SK-N-SH (cell line): ENCODE results near the gene SH3RF2. TPM values are rescaled to one million over a fixed set of nuclear protein-coding genes. Genes with fewer than 3 reads are reported as not detected.

Experiments
- CTCF ChIA-PET: fragments of 300-600, 350-600 bp; formaldehyde crosslinking; extraction: SDS; loops from one replicate; lab custom pipeline; 2021; lab: Yijun Ruan, JAX
- POLR2A ChIA-PET: fragments of 350-600 bp; sonication (Branson Sonifier 250); formaldehyde crosslinking; extraction: SDS; loops from one replicate; lab custom pipeline; 2020; ENCODE audit warnings: antibody characterized with exemption, inconsistent platforms; lab: Yijun Ruan, JAX
- DNase-seq: peaks from one replicate; pipeline ENCODE4 v3.0.0; 2012
- H2AFZ ChIP-seq: fragments of 200-600 bp; sonication (generic); 2 replicates; pipeline ENCODE4 v1.8.1; 2016; ENCODE audit warnings: antibody characterized with exemption, mild to moderate bottlenecking, low read depth
- H3F3A ChIP-seq: fragments of 200-600 bp; sonication (generic); replicated peaks from 2 replicates; pipeline ENCODE3; 2016; ENCODE audit warnings: antibody characterized with exemption, mild to moderate bottlenecking; ENCODE audit not compliant: insufficient read depth
- H3K27ac ChIP-seq, 2 experiments: fragments of 200-500 bp in 1 of 2; fragments of 200-600 bp in 1 of 2; sonication (Bioruptor generic) in 1 of 2; sonication (generic), shearing (Covaris generic) in 1 of 2; 2 replicates each; pipeline versions ENCODE4 v1.5.1 to v1.6.1; 2014 to 2016; ENCODE audit warnings: low read depth in 2 of 2, inconsistent platforms in 1 of 2, low read length in 1 of 2, mild to moderate bottlenecking in 1 of 2, mixed read lengths in 1 of 2
- H3K27me3 ChIP-seq: fragments of 200-600 bp; sonication (generic), shearing (Covaris generic); 2 replicates; pipeline ENCODE4 v1.6.1; 2016; ENCODE audit warnings: mixed run types; ENCODE audit not compliant: insufficient read depth
- H3K36me3 ChIP-seq, 2 experiments: fragments of 200-500 bp in 1 of 2; fragments of 200-600 bp in 1 of 2; sonication (Bioruptor generic) in 1 of 2; sonication (generic) in 1 of 2; replicated peaks in 1 of 2; 2 replicates each; pipeline versions ENCODE3 to v1.5.1; 2014 to 2016; ENCODE audit warnings: low read length in 1 of 2, mild to moderate bottlenecking in 1 of 2; ENCODE audit not compliant: insufficient read depth in 2 of 2, control insufficient read depth in 1 of 2
- H3K4me1 ChIP-seq, 2 experiments: fragments of 200-500 bp in 1 of 2; fragments of 200-600 bp in 1 of 2; sonication (Bioruptor generic) in 1 of 2; sonication (generic), shearing (Covaris generic) in 1 of 2; 2 replicates each; pipeline versions ENCODE4 v1.5.1 to v1.6.1; 2014 to 2016; ENCODE audit warnings: low read depth in 1 of 2, low read length in 1 of 2, mixed run types in 1 of 2; ENCODE audit not compliant: insufficient read depth in 2 of 2, control insufficient read depth in 1 of 2
- H3K4me2 ChIP-seq: fragments of 200-600 bp; sonication (generic), shearing (Covaris generic); 2 replicates; pipeline ENCODE4 v1.6.1; 2017; ENCODE audit warnings: mixed run types
- H3K4me3 ChIP-seq, 2 experiments: fragments of 200-500 bp in 1 of 2; fragments of 200-600 bp in 1 of 2; sonication (Bioruptor generic) in 1 of 2; sonication (generic), shearing (Covaris generic) in 1 of 2; 2 replicates each; pipeline versions ENCODE4 v1.5.1 to v1.8.1; 2014 to 2016; ENCODE audit warnings: low read depth in 2 of 2, inconsistent platforms in 1 of 2, low read length in 1 of 2, mild to moderate bottlenecking in 1 of 2, mixed read lengths in 1 of 2, moderate library complexity in 1 of 2
- H3K79me2 ChIP-seq: fragments of 200-600 bp; sonication (generic); 2 replicates; pipeline ENCODE4 v1.8.1; 2017; ENCODE audit warnings: mild to moderate bottlenecking; ENCODE audit not compliant: insufficient read depth
- H3K9ac ChIP-seq: fragments of 200-600 bp; sonication (generic); 2 replicates; pipeline ENCODE4 v1.6.1; 2017; ENCODE audit warnings: mixed run types
- H3K9me2 ChIP-seq: fragments of 200-600 bp; sonication (generic); 2 replicates; pipeline ENCODE4 v1.6.1; 2017; ENCODE audit warnings: mixed run types
- H3K9me3 ChIP-seq: fragments of 200-600 bp; sonication (generic); 2 replicates; pipeline ENCODE4 v1.6.1; 2017; ENCODE audit warnings: mixed run types, mild to moderate bottlenecking, moderate library complexity
- H4K20me1 ChIP-seq: fragments of 200-600 bp; sonication (generic); 2 replicates; pipeline ENCODE4 v1.6.1; 2017; ENCODE audit warnings: mild to moderate bottlenecking, mixed run types; ENCODE audit not compliant: insufficient read depth
- ELF1 ChIP-seq: IDR thresholded peaks from 2 replicates; pipeline ENCODE4 v1.4.0; 2012
- FOSL2 ChIP-seq: IDR thresholded peaks from 2 replicates; pipeline ENCODE4 v1.4.0; 2012; ENCODE audit warnings: low read depth, mild to moderate bottlenecking, moderate library complexity, borderline replicate concordance
- FOXJ3 ChIP-seq: sonication (generic); formaldehyde crosslinking; IDR thresholded peaks from 2 replicates; pipeline ENCODE4 v1.5.1; 2020; ENCODE audit warnings: mild to moderate bottlenecking, missing genetic modification reagents
- FOXM1 ChIP-seq: IDR thresholded peaks from 2 replicates; pipeline ENCODE4 v1.4.0; 2012; ENCODE audit warnings: low read depth, mild to moderate bottlenecking
- GABPA ChIP-seq: IDR thresholded peaks from 2 replicates; pipeline ENCODE4 v1.4.0; 2012; ENCODE audit warnings: low read depth, mild to moderate bottlenecking
- MEF2A ChIP-seq: IDR thresholded peaks from 2 replicates; pipeline ENCODE4 v1.4.0; 2012; ENCODE audit warnings: low read depth, borderline replicate concordance
- NRF1 ChIP-seq: IDR thresholded peaks from 2 replicates; pipeline ENCODE4 v1.6.1; 2012; ENCODE audit warnings: low read depth, mild to moderate bottlenecking, low read length
- RXRA ChIP-seq: IDR thresholded peaks from 2 replicates; pipeline ENCODE4 v1.4.0; 2012; ENCODE audit warnings: low read depth, mild to moderate bottlenecking, borderline replicate concordance
- WGBS: methylation state at CpG from one replicate; pipeline ENCODE4 v1.1.6; 2017; ENCODE audit warnings: low lambda C conversion rate; 5-methylcytosine and 5-hydroxymethylcytosine counted together
- polyA plus RNA-seq, 3 experiments: library from polyadenylated mRNA; depleted of rRNA; stranded (reverse); fragments of >200 nt; gene quantifications; 2 replicates each; pipeline ENCODE4 v1.2.3, GENCODE V29; 2012
- TF ChIP-seq, protein P1 (sequence below): IDR thresholded peaks from 2 replicates; pipeline ENCODE4 v1.6.1; 2012; ENCODE audit warnings: mild to moderate bottlenecking, low read depth, low read length, moderate library complexity
- TF ChIP-seq, protein P2 (sequence below): fragments of 150-350 bp; IDR thresholded peaks from 2 replicates; pipeline ENCODE4 v1.6.1; 2017; ENCODE audit warnings: antibody characterized with exemption, low read length, low read depth, borderline replicate concordance
- TF ChIP-seq, protein P3 (sequence below): IDR thresholded peaks from 2 replicates; pipeline ENCODE4 v1.4.0; 2012; ENCODE audit warnings: low read depth, borderline replicate concordance
- TF ChIP-seq, protein P4 (sequence below): IDR thresholded peaks from 2 replicates; pipeline ENCODE4 v1.4.0; 2012; ENCODE audit warnings: low read depth

SH3RF2 gene
- polyA plus RNA-seq, 1 of the 3 experiments (the other 2 are of a cell fraction): 0.87 TPM

DNA sequence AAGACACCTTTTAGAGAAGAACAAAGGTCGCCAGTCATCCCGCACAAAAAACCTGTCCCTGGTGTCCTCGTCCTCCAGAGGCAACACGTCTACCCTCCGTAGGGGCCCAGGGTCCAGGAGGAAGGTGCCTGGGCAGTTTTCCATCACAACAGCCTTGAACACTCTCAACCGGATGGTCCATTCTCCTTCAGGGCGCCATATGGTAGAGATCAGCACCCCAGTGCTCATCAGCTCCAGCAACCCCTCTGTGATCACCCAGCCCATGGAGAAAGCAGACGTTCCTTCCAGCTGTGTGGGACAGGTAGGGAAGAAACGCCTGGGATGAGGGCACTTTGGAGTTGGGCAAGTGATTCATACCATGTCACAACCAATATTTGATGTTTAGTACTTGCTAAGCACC is 77.4 kb downstream of the SH3RF2 start:
- CTCF ChIA-PET: no interaction called here
- no peaks in the 10 kb centered on the region for H3K9me3 ChIP-seq
- no peaks in the 10 kb centered on the region for H3K27me3 ChIP-seq
- WGBS: 46% methylated on average over 8 of the region's 9 CpGs
- DNase-seq: no peak
- TF ChIP-seq, protein P1, sequence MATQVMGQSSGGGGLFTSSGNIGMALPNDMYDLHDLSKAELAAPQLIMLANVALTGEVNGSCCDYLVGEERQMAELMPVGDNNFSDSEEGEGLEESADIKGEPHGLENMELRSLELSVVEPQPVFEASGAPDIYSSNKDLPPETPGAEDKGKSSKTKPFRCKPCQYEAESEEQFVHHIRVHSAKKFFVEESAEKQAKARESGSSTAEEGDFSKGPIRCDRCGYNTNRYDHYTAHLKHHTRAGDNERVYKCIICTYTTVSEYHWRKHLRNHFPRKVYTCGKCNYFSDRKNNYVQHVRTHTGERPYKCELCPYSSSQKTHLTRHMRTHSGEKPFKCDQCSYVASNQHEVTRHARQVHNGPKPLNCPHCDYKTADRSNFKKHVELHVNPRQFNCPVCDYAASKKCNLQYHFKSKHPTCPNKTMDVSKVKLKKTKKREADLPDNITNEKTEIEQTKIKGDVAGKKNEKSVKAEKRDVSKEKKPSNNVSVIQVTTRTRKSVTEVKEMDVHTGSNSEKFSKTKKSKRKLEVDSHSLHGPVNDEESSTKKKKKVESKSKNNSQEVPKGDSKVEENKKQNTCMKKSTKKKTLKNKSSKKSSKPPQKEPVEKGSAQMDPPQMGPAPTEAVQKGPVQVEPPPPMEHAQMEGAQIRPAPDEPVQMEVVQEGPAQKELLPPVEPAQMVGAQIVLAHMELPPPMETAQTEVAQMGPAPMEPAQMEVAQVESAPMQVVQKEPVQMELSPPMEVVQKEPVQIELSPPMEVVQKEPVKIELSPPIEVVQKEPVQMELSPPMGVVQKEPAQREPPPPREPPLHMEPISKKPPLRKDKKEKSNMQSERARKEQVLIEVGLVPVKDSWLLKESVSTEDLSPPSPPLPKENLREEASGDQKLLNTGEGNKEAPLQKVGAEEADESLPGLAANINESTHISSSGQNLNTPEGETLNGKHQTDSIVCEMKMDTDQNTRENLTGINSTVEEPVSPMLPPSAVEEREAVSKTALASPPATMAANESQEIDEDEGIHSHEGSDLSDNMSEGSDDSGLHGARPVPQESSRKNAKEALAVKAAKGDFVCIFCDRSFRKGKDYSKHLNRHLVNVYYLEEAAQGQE: no peak
- TF ChIP-seq GABPA: no peak
- no peak for TF ChIP-seq FOXM1
- TF ChIP-seq, protein P2, sequence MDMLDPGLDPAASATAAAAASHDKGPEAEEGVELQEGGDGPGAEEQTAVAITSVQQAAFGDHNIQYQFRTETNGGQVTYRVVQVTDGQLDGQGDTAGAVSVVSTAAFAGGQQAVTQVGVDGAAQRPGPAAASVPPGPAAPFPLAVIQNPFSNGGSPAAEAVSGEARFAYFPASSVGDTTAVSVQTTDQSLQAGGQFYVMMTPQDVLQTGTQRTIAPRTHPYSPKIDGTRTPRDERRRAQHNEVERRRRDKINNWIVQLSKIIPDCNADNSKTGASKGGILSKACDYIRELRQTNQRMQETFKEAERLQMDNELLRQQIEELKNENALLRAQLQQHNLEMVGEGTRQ: no peak
- no peak for TF ChIP-seq NRF1
- no peak for TF ChIP-seq FOXJ3 (CRISPR knock-in tag)
- TF ChIP-seq, protein P3, sequence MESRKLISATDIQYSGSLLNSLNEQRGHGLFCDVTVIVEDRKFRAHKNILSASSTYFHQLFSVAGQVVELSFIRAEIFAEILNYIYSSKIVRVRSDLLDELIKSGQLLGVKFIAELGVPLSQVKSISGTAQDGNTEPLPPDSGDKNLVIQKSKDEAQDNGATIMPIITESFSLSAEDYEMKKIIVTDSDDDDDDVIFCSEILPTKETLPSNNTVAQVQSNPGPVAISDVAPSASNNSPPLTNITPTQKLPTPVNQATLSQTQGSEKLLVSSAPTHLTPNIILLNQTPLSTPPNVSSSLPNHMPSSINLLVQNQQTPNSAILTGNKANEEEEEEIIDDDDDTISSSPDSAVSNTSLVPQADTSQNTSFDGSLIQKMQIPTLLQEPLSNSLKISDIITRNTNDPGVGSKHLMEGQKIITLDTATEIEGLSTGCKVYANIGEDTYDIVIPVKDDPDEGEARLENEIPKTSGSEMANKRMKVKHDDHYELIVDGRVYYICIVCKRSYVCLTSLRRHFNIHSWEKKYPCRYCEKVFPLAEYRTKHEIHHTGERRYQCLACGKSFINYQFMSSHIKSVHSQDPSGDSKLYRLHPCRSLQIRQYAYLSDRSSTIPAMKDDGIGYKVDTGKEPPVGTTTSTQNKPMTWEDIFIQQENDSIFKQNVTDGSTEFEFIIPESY: no peak
- TF ChIP-seq RXRA: no peak
- TF ChIP-seq ELF1: no peak
- TF ChIP-seq FOSL2: no peak
- no peak for TF ChIP-seq MEF2A
- no peak overlapping the region for H3K9ac ChIP-seq
- H3F3A ChIP-seq: no peaks in the 10 kb centered on the region
- no peaks in the 10 kb centered on the region; a peak in 1 of 4 replicates for H3K4me1 ChIP-seq
- H3K4me2 ChIP-seq: no peak overlapping the region
- no peaks in the 10 kb centered on the region for H3K79me2 ChIP-seq
- no peak overlapping the region for H2AFZ ChIP-seq
- H4K20me1 ChIP-seq: no peaks in the 10 kb centered on the region
- H3K9me2 ChIP-seq: no peaks in the 10 kb centered on the region
- no peak overlapping the region for H3K4me3 ChIP-seq
- H3K27ac ChIP-seq: no peak overlapping the region
- no peaks in the 10 kb centered on the region for H3K36me3 ChIP-seq
- POLR2A ChIA-PET: no interaction called here

DNA sequence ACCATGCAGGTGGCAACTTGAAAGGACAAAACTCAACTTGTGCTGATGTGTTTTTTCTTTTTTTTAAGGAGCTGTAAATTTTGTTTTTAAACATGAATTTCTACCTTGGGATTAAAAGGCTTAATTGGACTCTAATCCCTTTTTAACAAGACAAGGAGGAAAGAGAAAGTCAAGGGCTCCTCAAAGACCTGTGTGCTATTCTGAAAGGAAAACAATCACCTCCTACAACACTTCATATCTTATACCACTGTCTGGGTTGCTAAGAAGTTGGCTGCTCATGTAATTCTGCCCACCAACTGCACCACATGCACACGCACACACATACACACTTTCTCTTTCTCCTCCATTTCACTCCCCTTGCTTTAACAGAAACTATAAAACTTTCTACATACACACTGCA is 78.6 kb downstream of the SH3RF2 start:
- no peak for DNase-seq
- Histone ChIP-seq H3K27me3 (no peaks in the 10 kb centered on the region), H3K9me3 (no peaks in the 10 kb centered on the region; the same call in 1 of the 2 replicates), H3K4me2 (no peak overlapping the region), H3K4me3 (no peak overlapping the region), H4K20me1 (no peaks in the 10 kb centered on the region), H3K36me3 (no peaks in the 10 kb centered on the region), H3F3A (no peaks in the 10 kb centered on the region), H3K27ac (no peak overlapping the region), H3K9me2 (no peaks in the 10 kb centered on the region), H2AFZ (no peak overlapping the region), H3K4me1 (no peaks in the 10 kb centered on the region; a peak in 1 of 4 replicates), H3K79me2 (no peaks in the 10 kb centered on the region), H3K9ac (no peak overlapping the region)
- WGBS: 89% methylated on average over 1 of the region's 1 CpG
- ChIA-PET POLR2A (no interaction called here), CTCF (no interaction called here)
- TF ChIP-seq, protein P4, sequence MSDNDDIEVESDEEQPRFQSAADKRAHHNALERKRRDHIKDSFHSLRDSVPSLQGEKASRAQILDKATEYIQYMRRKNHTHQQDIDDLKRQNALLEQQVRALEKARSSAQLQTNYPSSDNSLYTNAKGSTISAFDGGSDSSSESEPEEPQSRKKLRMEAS: no peak
- TF ChIP-seq, protein P1: no peak
- TF ChIP-seq, protein P3: no peak
